Lung (tissue), 12 donors: ENCODE measurements around the gene C22orf31. TPM values are rescaled to one million over a fixed set of nuclear protein-coding genes. Genes with fewer than 3 reads are reported as not detected.
A peak's percentile ranks its signal among the peaks of the same experiment; 100 is the strongest.

Experiments
- ATAC-seq: fragments of 200-7000 bp; cut with Tn5 transposase; one replicate; pipeline ENCODE4 v1.9.1; 2020; ENCODE audit warnings: moderate number of reproducible peaks; ENCODE audit not compliant: insufficient read depth, low FRiP score
- DNase-seq, 3 donors: peaks; one replicate each; pipeline ENCODE4 v3.0.0-alpha.2; 2013 to 2017
- H3K27ac ChIP-seq, 2 donors: one replicate each; pipeline ENCODE4 v1.5.1; 2013; ENCODE audit warnings: mild to moderate bottlenecking in 2 of 2, moderate library complexity in 2 of 2, control low read depth in 1 of 2, inconsistent platforms in 1 of 2, low read depth in 1 of 2, low read length in 1 of 2
- H3K27me3 ChIP-seq, 3 donors: one replicate each; pipeline ENCODE4 v1.5.1; 2013; ENCODE audit warnings: low read length in 2 of 3; ENCODE audit not compliant: control insufficient read depth in 3 of 3, insufficient read depth in 3 of 3
- H3K36me3 ChIP-seq, 4 donors: one replicate each; pipeline ENCODE4 v1.5.1; 2013; ENCODE audit warnings: low read length in 4 of 4, mild to moderate bottlenecking in 1 of 4, moderate library complexity in 1 of 4; ENCODE audit not compliant: control insufficient read depth in 4 of 4, insufficient read depth in 4 of 4
- H3K4me1 ChIP-seq, 5 donors: one replicate each; pipeline ENCODE4 v1.5.1; 2013; ENCODE audit warnings: low read length in 5 of 5, mild to moderate bottlenecking in 2 of 5, moderate library complexity in 1 of 5; ENCODE audit not compliant: control insufficient read depth in 5 of 5, insufficient read depth in 5 of 5
- H3K4me3 ChIP-seq: one replicate; pipeline ENCODE4 v1.5.1; 2013; ENCODE audit warnings: mild to moderate bottlenecking, control low read depth, moderate library complexity
- H3K9ac ChIP-seq, 2 donors: one replicate each; pipeline ENCODE4 v1.5.1; 2013; ENCODE audit warnings: low read length in 2 of 2, control low read depth in 1 of 2; ENCODE audit not compliant: insufficient read depth in 1 of 2
- H3K9me3 ChIP-seq, 4 donors: one replicate each; pipeline ENCODE4 v1.5.1; 2013; ENCODE audit warnings: low read length in 3 of 4, mild to moderate bottlenecking in 1 of 4, moderate library complexity in 1 of 4; ENCODE audit not compliant: control insufficient read depth in 4 of 4, insufficient read depth in 3 of 4
- WGBS, 2 donors: extraction: QIAGEN DNeasy Blood & Tissue Kit; methylation state at CpG; one replicate each; pipeline ENCODE4 v1.1.7; 2013; 5-methylcytosine and 5-hydroxymethylcytosine counted together
- polyA plus RNA-seq, 2 donors: library from polyadenylated mRNA; stranded (reverse); fragments of 200-250 nt; gene quantifications; one replicate each; pipeline ENCODE4 v1.2.1, GENCODE V29; 2013
- total RNA-seq, 2 donors: library from RNA; depleted of rRNA in 1 of 2; stranded (reverse); fragments of >200 nt in 1 of 2; gene quantifications; one replicate each; pipeline ENCODE4 v1.2.1, GENCODE V29; 2014 to 2021
- TF ChIP-seq, protein P1 (sequence below): IDR thresholded peaks from 2 replicates; pipeline ENCODE4 v1.5.1; 2012; ENCODE audit warnings: mild to moderate bottlenecking; ENCODE audit errors: control extremely low read depth, extremely low read depth
- donor health status: control.
- donor health status: control.
- donor health status: Bipolar disorder and iron deficiency.
- donor health status: healthy.
- donor health status: DM: yes; HTN: yes; CAD: no.

Gene C22orf31
- total and polyA plus RNA-seq, 4 donors: 0.07 to 0.30 TPM; not detected in 2

DNA sequence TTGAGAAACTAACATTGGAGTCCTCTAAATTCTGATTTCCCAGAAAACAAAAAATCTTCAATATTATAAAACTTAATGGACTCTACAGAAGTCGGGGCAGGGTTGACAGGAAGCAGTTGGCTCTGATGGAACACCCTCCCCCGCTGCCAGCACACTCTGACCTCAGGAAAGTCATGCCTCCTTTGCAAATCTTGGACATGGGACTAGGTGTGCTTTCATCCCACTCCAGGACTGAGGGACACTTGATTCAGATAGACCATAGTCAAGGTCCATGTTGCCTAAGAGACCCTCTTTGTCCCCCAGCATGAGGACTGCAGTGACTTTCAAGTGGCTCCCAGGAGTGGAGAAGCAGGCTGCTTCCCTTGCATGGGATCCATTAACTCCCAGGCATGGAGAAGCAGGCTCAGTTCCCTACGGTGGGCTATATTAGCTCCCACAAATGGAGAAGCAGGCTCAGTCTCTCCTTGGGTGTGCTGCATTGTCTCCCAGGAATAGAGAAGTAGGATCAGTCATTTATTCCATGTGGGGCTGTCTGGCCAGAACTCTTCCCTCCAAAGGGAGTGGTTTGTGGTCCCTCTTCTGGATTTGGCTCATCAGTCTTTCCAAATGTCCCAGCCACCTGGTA, 38.3 kb downstream of the C22orf31 start:
- H3K27ac ChIP-seq: no peak overlapping the region
- ATAC-seq: no peak

DNA sequence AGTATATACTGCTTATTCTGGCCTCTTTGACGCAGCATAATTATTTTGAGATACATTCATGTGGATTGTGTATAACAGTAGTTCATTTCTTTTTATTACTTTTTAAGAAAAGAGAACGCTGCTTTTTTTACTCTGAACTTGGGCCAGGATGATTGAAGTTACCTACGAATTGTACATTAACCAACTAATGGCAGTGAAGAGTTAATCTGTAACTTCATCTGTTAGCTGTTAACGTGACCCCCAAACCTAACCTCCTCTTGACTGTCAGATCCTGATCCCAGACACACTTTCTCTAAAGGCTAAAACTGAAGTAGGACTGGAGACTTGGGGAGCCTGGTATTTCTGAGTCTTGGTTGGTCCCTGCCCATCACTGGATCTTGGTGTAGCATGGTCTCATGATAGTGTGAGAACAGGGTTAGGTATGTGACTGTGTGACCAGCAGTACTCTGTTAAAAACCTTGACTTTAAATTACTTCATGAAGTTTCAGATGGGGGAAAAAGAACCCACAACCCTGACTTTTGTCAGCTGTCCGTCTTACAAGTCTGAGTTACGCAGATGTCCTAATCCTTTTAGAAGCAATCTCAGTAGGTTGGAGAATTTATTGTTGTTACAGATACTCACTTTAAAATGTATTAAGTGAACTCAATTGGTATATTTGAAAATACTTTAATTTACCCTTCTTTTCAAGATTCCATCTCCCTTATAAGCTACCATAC, 39.4 kb downstream of the C22orf31 start:
- DNase-seq (peak in 1 of 3 donors; percentile 56), ATAC-seq (no peak)
- Histone ChIP-seq H3K36me3 (peaks cover 0 to 2% (median 0%) of the 10 kb centered on the region in 4 donors), H3K9me3 (no peaks in the 10 kb centered on the region), H3K4me1 (peaks cover 0 to 7% (median 3%) of the 10 kb centered on the region in 5 donors), H3K4me3 (no peak overlapping the region), H3K27me3 (no peaks in the 10 kb centered on the region), H3K9ac (no peak overlapping the region), H3K27ac (no peak overlapping the region)
- 84 to 93% methylated on average over 6 of the region's 6 CpGs for WGBS, 2 donors
- TF ChIP-seq, protein P1, sequence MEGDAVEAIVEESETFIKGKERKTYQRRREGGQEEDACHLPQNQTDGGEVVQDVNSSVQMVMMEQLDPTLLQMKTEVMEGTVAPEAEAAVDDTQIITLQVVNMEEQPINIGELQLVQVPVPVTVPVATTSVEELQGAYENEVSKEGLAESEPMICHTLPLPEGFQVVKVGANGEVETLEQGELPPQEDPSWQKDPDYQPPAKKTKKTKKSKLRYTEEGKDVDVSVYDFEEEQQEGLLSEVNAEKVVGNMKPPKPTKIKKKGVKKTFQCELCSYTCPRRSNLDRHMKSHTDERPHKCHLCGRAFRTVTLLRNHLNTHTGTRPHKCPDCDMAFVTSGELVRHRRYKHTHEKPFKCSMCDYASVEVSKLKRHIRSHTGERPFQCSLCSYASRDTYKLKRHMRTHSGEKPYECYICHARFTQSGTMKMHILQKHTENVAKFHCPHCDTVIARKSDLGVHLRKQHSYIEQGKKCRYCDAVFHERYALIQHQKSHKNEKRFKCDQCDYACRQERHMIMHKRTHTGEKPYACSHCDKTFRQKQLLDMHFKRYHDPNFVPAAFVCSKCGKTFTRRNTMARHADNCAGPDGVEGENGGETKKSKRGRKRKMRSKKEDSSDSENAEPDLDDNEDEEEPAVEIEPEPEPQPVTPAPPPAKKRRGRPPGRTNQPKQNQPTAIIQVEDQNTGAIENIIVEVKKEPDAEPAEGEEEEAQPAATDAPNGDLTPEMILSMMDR: no peak

More for the DNA sequence above, 38.3 kb downstream of the C22orf31 start:
- H3K4me1 ChIP-seq: peaks cover 0 to 7% (median 3%) of the 10 kb centered on the region in 5 donors
- H3K9ac ChIP-seq: no peak overlapping the region
- 53 to 64% methylated on average over 3 of the region's 3 CpGs for WGBS, 2 donors
- H3K9me3 ChIP-seq: no peaks in the 10 kb centered on the region
- TF ChIP-seq, protein P1: no peak
- H3K27me3 ChIP-seq: no peaks in the 10 kb centered on the region
- peaks cover 0 to 2% (median 0%) of the 10 kb centered on the region in 4 donors for H3K36me3 ChIP-seq
- H3K4me3 ChIP-seq: no peak overlapping the region
- DNase-seq: no peak

DNA sequence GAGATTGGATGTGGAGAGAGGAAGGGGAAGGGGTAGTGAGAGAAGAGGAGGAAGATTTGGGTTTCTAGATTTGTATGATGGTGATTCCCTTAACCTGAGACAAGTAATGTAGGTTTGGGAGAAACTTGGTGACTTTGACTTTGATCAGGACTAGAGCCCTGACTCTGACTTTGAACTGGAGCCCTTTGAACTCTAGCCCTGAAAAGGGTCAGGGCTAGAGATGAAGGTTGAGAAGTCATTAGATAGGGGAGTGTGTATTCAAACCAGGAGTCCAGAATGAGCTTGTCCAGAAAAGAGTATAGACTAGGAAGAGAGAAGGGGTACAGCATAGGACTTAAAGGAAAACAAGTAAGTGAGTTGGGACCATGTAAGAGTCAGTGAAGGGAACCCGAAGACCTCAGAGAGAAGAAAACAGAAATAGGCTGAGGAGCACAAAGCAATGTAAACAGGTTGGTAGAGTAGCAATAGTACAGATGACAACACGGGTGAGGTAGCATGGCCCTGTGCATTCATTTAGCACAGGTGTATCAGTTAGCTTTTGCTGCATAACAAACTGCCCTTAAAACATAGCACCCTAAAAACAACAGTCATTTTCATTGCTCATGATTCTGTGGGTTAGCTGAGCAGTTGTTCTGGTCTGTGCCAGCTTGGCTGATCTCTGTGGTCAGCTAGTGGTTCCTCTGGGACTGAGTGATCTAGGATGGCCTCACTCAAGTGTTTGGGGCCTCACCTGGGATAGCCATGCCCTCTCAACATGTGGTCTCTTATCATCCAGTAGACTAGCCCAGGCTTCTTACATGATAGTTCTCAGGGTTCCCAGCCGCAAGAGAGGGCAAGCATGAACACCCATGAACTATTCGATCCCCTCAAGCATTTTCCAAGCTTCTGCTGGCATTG, 43.1 kb downstream of the C22orf31 start:
- TF ChIP-seq, protein P1: no peak
- 95 to 96% methylated on average over 4 of the region's 4 CpGs for WGBS, 2 donors
- no peak for ATAC-seq
- H3K9ac ChIP-seq: no peak overlapping the region
- no peak overlapping the region for H3K27ac ChIP-seq
- peaks cover 0 to 4% (median 0%) of the 10 kb centered on the region in 4 donors for H3K36me3 ChIP-seq
- H3K4me1 ChIP-seq: peaks cover 0 to 17% (median 3%) of the 10 kb centered on the region in 5 donors
- no peak overlapping the region for H3K4me3 ChIP-seq
- DNase-seq: no peak
- H3K27me3 ChIP-seq: no peaks in the 10 kb centered on the region
- no peaks in the 10 kb centered on the region for H3K9me3 ChIP-seq
